CD14-positive monocyte (primary cell): ENCODE measurements around the gene IER5L. TPM values are rescaled to one million over a fixed set of nuclear protein-coding genes. Genes with fewer than 3 reads are reported as not detected.
A peak's percentile ranks its signal among the peaks of the same experiment; 100 is the strongest.

Experiments used
- DNase-seq, 3 donors: peaks; one replicate each; pipeline ENCODE4 v3.0.0-alpha.2; 2011 to 2022
- H2AFZ ChIP-seq: 2 replicates; pipeline ENCODE4 v1.6.0; 2012; ENCODE audit warnings: mild to moderate bottlenecking, low read depth, low read length, inconsistent platforms; ENCODE audit not compliant: insufficient read depth, poor library complexity, severe bottlenecking
- H3K27ac ChIP-seq, 2 donors: 1 replicate in 1 of 2; 2 replicates in 1 of 2; pipeline ENCODE4 v1.5.1; 2012 to 2013; ENCODE audit warnings: low read length in 2 of 2, control low read depth in 1 of 2, inconsistent platforms in 1 of 2, low read depth in 1 of 2, mild to moderate bottlenecking in 1 of 2
- H3K27me3 ChIP-seq, 2 donors: one replicate each; pipeline versions ENCODE4 v1.6.0 to v1.6.1; 2011 to 2013; ENCODE audit warnings: low read length in 2 of 2; ENCODE audit not compliant: control insufficient read depth in 2 of 2, insufficient read depth in 2 of 2
- H3K36me3 ChIP-seq, 2 donors: replicated peaks in 1 of 2; 1 replicate in 1 of 2; 2 replicates in 1 of 2; pipeline versions ENCODE4 v1.5.1 to v1.6.1; 2012 to 2013; ENCODE audit warnings: low read length in 2 of 2, control low read depth in 1 of 2, inconsistent platforms in 1 of 2, mild to moderate bottlenecking in 1 of 2; ENCODE audit not compliant: insufficient read depth in 2 of 2, control insufficient read depth in 1 of 2
- H3K4me1 ChIP-seq, 2 donors: 1 replicate in 1 of 2; 2 replicates in 1 of 2; pipeline versions ENCODE4 v1.5.1 to v1.6.1; 2012 to 2013; ENCODE audit warnings: low read length in 2 of 2, control low read depth in 1 of 2, inconsistent platforms in 1 of 2, mild to moderate bottlenecking in 1 of 2, moderate library complexity in 1 of 2; ENCODE audit not compliant: insufficient read depth in 2 of 2, control insufficient read depth in 1 of 2
- H3K4me2 ChIP-seq: replicated peaks from 2 replicates; pipeline ENCODE3; 2012; ENCODE audit warnings: low read length, moderate library complexity, mild to moderate bottlenecking; ENCODE audit not compliant: poor library complexity, severe bottlenecking; ENCODE audit errors: extremely low read depth
- H3K4me3 ChIP-seq, 3 experiments: fragments of 200-600 bp in 1 of 3; sonication (generic) in 1 of 3; replicated peaks in 1 of 3; 1 replicate in 2 of 3; 2 replicates in 1 of 3; pipeline ENCODE4 v1.5.1; 2011 to 2013; ENCODE audit warnings: low read length in 3 of 3, mild to moderate bottlenecking in 3 of 3, control low read depth in 2 of 3, low read depth in 2 of 3, inconsistent platforms in 1 of 3, moderate library complexity in 1 of 3
- H3K79me2 ChIP-seq: 2 replicates; pipeline ENCODE4 v1.6.0; 2012; ENCODE audit warnings: mild to moderate bottlenecking, control low read depth, inconsistent platforms, low read length, moderate library complexity; ENCODE audit not compliant: insufficient read depth
- H3K9ac ChIP-seq: 2 replicates; pipeline ENCODE4 v1.6.0; 2017; ENCODE audit warnings: low read length, mild to moderate bottlenecking; ENCODE audit not compliant: insufficient read depth, poor library complexity, severe bottlenecking
- H3K9me3 ChIP-seq, 2 donors: replicated peaks in 1 of 2; 1 replicate in 1 of 2; 2 replicates in 1 of 2; pipeline versions ENCODE4 v1.5.1 to v1.6.1; 2012 to 2013; ENCODE audit warnings: low read length in 2 of 2, control low read depth in 1 of 2; ENCODE audit not compliant: control insufficient read depth in 1 of 2, insufficient read depth in 1 of 2
- H4K20me1 ChIP-seq: 2 replicates; pipeline ENCODE4 v1.6.0; 2012; ENCODE audit warnings: mild to moderate bottlenecking, low read length, control low read depth, moderate library complexity; ENCODE audit not compliant: insufficient read depth
- H3K27ac Mint-ChIP-seq, 7 donors: one replicate each; pipeline ENCODE4 v1.8.0; 2020; ENCODE audit warnings: mild to moderate bottlenecking in 7 of 7, mixed read lengths in 7 of 7, moderate library complexity in 6 of 7, inconsistent platforms in 2 of 7
- H3K27me3 Mint-ChIP-seq, 3 donors: one replicate each; pipeline ENCODE4 v1.8.0; 2021 to 2022; ENCODE audit warnings: low read depth in 3 of 3, mild to moderate bottlenecking in 3 of 3, mixed read lengths in 3 of 3, moderate library complexity in 3 of 3, inconsistent platforms in 1 of 3
- H3K36me3 Mint-ChIP-seq, 2 donors: one replicate each; pipeline ENCODE4 v1.8.0; 2020; ENCODE audit warnings: mixed read lengths in 2 of 2, inconsistent platforms in 1 of 2, mild to moderate bottlenecking in 1 of 2
- H3K4me1 Mint-ChIP-seq: one replicate; pipeline ENCODE4 v1.8.0; 2020; ENCODE audit warnings: mild to moderate bottlenecking, mixed read lengths
- H3K4me3 Mint-ChIP-seq, 2 donors: one replicate each; pipeline ENCODE4 v1.8.0; 2020; ENCODE audit warnings: mild to moderate bottlenecking in 2 of 2, mixed read lengths in 2 of 2, moderate library complexity in 1 of 2
- H3K9me3 Mint-ChIP-seq, 7 donors: one replicate each; pipeline ENCODE4 v1.8.0; 2020 to 2022; ENCODE audit warnings: mixed read lengths in 7 of 7, mild to moderate bottlenecking in 6 of 7, moderate library complexity in 6 of 7, inconsistent platforms in 2 of 7
- WGBS: methylation state at CpG from one replicate; pipeline ENCODE4 v1.1.5; 2013; ENCODE audit warnings: missing lambda C conversion rate; ENCODE audit not compliant: insufficient coverage; 5-methylcytosine and 5-hydroxymethylcytosine counted together
- intact Hi-C, 2 donors: fragments of 100-400 bp; cut with micrococcal nuclease; formaldehyde crosslinking; loops; one replicate each; pipeline versions ENCODE4 v1.15.0 to v1.15.1; 2023
- polyA plus RNA-seq, 3 donors: library from polyadenylated mRNA; depleted of rRNA in 1 of 3; unstranded in 2 of 3; stranded (reverse) in 1 of 3; fragments of 300-500 nt in 2 of 3; fragments of >200 nt in 1 of 3; fragmentation: Illumina TruSeq in 2 of 3; gene quantifications; 1 replicate in 2 of 3; 2 replicates in 1 of 3; pipeline ENCODE4 v1.2.3, GENCODE V29; 2012 to 2021
- TF ChIP-seq, protein P1 (sequence below): fragments of 200-600 bp; IDR thresholded peaks from one replicate; pipeline ENCODE4 v1.8.0; 2022; ENCODE audit warnings: antibody characterized with exemption, mild to moderate bottlenecking

Gene IER5L
- polyA plus RNA-seq, 3 donors: 0.36 to 15.5 (median 0.79) TPM

DNA sequence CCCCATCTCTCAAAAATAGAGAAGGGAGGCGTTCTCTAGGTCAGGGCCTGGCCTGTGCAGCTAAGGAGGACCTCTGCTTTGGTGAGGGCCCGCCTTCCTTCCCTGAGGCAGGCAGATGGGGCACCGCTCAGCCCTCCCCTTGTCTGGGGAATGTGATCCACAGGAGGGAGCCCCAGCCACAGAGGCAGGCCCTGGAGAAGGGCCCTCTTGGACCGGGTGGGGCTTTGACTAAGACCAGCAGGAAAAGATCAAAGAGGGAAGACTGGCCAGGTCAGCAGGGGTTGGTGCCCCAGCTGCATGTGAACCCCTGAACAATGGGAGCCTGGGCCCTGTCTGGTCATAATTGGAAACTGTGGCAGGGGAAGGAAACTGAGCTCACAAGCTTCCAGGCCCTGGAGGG lies 45.0 kb downstream of the IER5L start:
- H3K36me3 Mint-ChIP-seq: peaks cover 75 to 94% of the 10 kb centered on the region in 2 donors
- no peak overlapping the region for H3K9ac ChIP-seq
- H3K9me3 ChIP-seq: no peaks in the 10 kb centered on the region
- TF ChIP-seq, protein P1, sequence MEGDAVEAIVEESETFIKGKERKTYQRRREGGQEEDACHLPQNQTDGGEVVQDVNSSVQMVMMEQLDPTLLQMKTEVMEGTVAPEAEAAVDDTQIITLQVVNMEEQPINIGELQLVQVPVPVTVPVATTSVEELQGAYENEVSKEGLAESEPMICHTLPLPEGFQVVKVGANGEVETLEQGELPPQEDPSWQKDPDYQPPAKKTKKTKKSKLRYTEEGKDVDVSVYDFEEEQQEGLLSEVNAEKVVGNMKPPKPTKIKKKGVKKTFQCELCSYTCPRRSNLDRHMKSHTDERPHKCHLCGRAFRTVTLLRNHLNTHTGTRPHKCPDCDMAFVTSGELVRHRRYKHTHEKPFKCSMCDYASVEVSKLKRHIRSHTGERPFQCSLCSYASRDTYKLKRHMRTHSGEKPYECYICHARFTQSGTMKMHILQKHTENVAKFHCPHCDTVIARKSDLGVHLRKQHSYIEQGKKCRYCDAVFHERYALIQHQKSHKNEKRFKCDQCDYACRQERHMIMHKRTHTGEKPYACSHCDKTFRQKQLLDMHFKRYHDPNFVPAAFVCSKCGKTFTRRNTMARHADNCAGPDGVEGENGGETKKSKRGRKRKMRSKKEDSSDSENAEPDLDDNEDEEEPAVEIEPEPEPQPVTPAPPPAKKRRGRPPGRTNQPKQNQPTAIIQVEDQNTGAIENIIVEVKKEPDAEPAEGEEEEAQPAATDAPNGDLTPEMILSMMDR: no peak
- H3K27ac Mint-ChIP-seq: peak overlapping the region in 2 of 7 donors; percentile 26 to 40
- H3K4me2 ChIP-seq: no peak overlapping the region
- peaks cover 4% of the 10 kb centered on the region for H3K4me1 Mint-ChIP-seq
- intact Hi-C loops: loop anchor here (2.0 to 10.0 kb wide), 4 partner anchors 478 to 652 kb away; no protein-coding TSS in a partner anchor
- no peaks in the 10 kb centered on the region for H3K27me3 ChIP-seq
- no peak overlapping the region for H3K4me3 ChIP-seq
- H3K27me3 Mint-ChIP-seq: no peaks in the 10 kb centered on the region
- H3K9me3 Mint-ChIP-seq: peaks cover 0 to 2% (median 0%) of the 10 kb centered on the region in 7 donors
- H4K20me1 ChIP-seq: peaks cover 7% of the 10 kb centered on the region
- no peak overlapping the region for H3K27ac ChIP-seq
- H3K36me3 ChIP-seq: peaks cover 67 to 92% of the 10 kb centered on the region in 2 donors
- H2AFZ ChIP-seq: no peak overlapping the region
- H3K79me2 ChIP-seq: no peaks in the 10 kb centered on the region
- no peak for DNase-seq
- H3K4me1 ChIP-seq: no peaks in the 10 kb centered on the region
- WGBS: 98% methylated on average over 4 of the region's 4 CpGs
- H3K4me3 Mint-ChIP-seq: no peak overlapping the region

DNA sequence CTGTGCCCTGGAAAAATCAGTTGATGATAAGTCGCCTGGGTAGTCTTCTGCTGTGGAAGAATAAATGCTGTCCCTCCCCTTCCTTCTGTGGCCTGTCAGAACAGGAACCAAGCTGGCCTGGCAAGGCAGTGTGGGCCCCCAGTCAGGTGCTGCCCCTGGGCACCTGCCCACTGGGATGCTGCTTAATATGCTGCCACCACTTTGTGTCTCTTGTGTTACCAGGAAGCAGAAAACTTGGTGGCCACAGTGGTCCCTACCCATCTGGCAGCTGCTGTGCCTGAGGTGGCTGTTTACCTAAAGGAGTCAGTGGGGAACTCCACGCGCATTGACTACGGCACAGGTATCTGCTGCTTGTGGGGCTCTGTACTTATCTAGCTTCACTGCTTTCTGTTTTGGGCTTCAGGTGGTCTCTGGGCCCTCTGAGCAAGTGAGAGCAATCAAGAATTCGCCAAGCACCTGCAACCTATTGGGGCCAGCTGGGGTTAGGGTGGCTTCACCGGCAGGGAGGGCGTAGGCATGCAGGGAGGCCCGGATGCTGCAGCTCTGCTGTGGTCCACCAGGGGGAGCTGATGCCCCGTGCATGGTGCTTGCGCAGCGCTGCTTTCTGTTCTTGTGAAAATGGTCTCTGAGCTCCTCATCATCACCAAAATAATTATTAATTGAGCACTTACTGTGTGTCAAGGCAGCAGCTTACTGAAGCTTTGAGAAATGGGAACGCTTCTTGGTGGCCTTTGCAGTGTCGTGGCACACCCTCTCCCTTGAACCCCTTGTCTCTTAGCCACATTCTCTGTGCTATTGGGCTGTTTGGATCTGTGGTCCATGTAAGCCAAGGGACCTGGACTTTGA lies 46.5 kb downstream of the IER5L start:
- H3K27me3 ChIP-seq: no peaks in the 10 kb centered on the region
- H3K9me3 ChIP-seq: no peaks in the 10 kb centered on the region
- H3K27ac ChIP-seq: no peak overlapping the region
- 39% methylated on average over 11 of the region's 13 CpGs for WGBS
- Mint-ChIP-seq H3K27me3 (no peaks in the 10 kb centered on the region), H3K27ac (peak overlapping the region in 3 of 7 donors; percentile 40 to 75 (median 72)), H3K9me3 (peaks cover 0 to 2% (median 0%) of the 10 kb centered on the region in 7 donors), H3K4me1 (peaks cover 4% of the 10 kb centered on the region), H3K36me3 (peaks cover 74 to 94% of the 10 kb centered on the region in 2 donors), H3K4me3 (no peak overlapping the region)
- DNase-seq: peak; percentile 66 to 74 (median 70)
- no peak overlapping the region for H3K4me2 ChIP-seq
- TF ChIP-seq, protein P1: peak; percentile 98
- peaks cover 11% of the 10 kb centered on the region for H3K79me2 ChIP-seq
- H3K4me3 ChIP-seq: no peak overlapping the region
- intact Hi-C loops: loop anchor here (2.0 to 10.0 kb wide), 4 partner anchors 479 to 653 kb away; no protein-coding TSS in a partner anchor
- no peak overlapping the region for H3K9ac ChIP-seq
- no peaks in the 10 kb centered on the region for H3K4me1 ChIP-seq
- peaks cover 65 to 92% of the 10 kb centered on the region in 2 donors for H3K36me3 ChIP-seq
- H4K20me1 ChIP-seq: peaks cover 17% of the 10 kb centered on the region
- no peak overlapping the region for H2AFZ ChIP-seq
